Natural killer cell (primary cell): ENCODE results near the gene ATG12. TPM values are rescaled to one million over a fixed set of nuclear protein-coding genes. Genes with fewer than 3 reads are reported as not detected.

ENCODE experiments used
- ATAC-seq, 3 donors: fragments of 150-1000 bp in 2 of 3; fragments of 200-7000 bp in 1 of 3; cut with Tn5 transposase; 1 replicate in 1 of 3; 2 replicates in 2 of 3; pipeline ENCODE4 v1.10.0; 2021; ENCODE audit warnings: mild to moderate bottlenecking in 2 of 3, moderate library complexity in 2 of 3
- DNase-seq, 2 donors: peaks; one replicate each; pipeline versions ENCODE4 v3.0.0 to v3.0.0-alpha.2; 2013 to 2021; ENCODE audit warnings: mixed read lengths in 1 of 2
- H3K27ac ChIP-seq: one replicate; pipeline ENCODE4 v1.5.1; 2013; ENCODE audit warnings: mild to moderate bottlenecking, low read length
- H3K27me3 ChIP-seq: one replicate; pipeline ENCODE4 v1.6.1; 2013; ENCODE audit warnings: low read length; ENCODE audit not compliant: control insufficient read depth, insufficient read depth
- H3K36me3 ChIP-seq: one replicate; pipeline ENCODE4 v1.6.1; 2013; ENCODE audit warnings: low read length; ENCODE audit not compliant: control insufficient read depth, insufficient read depth
- H3K4me1 ChIP-seq: one replicate; pipeline ENCODE4 v1.6.1; 2013; ENCODE audit warnings: low read length; ENCODE audit not compliant: control insufficient read depth, insufficient read depth
- H3K4me3 ChIP-seq: one replicate; pipeline ENCODE4 v1.5.1; 2013; ENCODE audit warnings: low read length
- H3K9me3 ChIP-seq: one replicate; pipeline ENCODE4 v1.6.1; 2013; ENCODE audit warnings: low read length; ENCODE audit not compliant: control insufficient read depth, insufficient read depth
- H3K27ac Mint-ChIP-seq, 2 donors: one replicate each; pipeline ENCODE4 v1.8.0; 2022; ENCODE audit warnings: mild to moderate bottlenecking in 2 of 2, mixed read lengths in 2 of 2, moderate library complexity in 1 of 2
- H3K27me3 Mint-ChIP-seq, 2 donors: one replicate each; pipeline ENCODE4 v1.8.0; 2022; ENCODE audit warnings: low read depth in 2 of 2, mixed read lengths in 2 of 2
- H3K36me3 Mint-ChIP-seq: one replicate; pipeline ENCODE4 v1.8.0; 2022; ENCODE audit warnings: mixed read lengths
- H3K4me1 Mint-ChIP-seq, 2 donors: one replicate each; pipeline ENCODE4 v1.8.0; 2022; ENCODE audit warnings: mixed read lengths in 2 of 2
- H3K4me3 Mint-ChIP-seq: one replicate; pipeline ENCODE4 v1.8.0; 2022; ENCODE audit warnings: mild to moderate bottlenecking, moderate library complexity, mixed read lengths
- H3K9me3 Mint-ChIP-seq, 2 donors: one replicate each; pipeline ENCODE4 v1.8.0; 2022; ENCODE audit warnings: mixed read lengths in 2 of 2
- WGBS: methylation state at CpG from one replicate; pipeline ENCODE4 v1.1.7; 2013; ENCODE audit warnings: missing lambda C conversion rate; ENCODE audit not compliant: insufficient coverage; 5-methylcytosine and 5-hydroxymethylcytosine counted together
- intact Hi-C: fragments of 100-400 bp; cut with micrococcal nuclease; formaldehyde crosslinking; loops from one replicate; pipeline ENCODE4 v1.14.2; 2022
- total RNA-seq, 4 donors: library from RNA; stranded (reverse); fragments of 120-200 nt in 1 of 4; gene quantifications; one replicate each; pipeline versions ENCODE4 v1.2.3 to v1.2.4, GENCODE V29; 2013 to 2022
- TF ChIP-seq, protein P1 (sequence below): fragments of 200-600 bp; IDR thresholded peaks from one replicate; pipeline ENCODE4 v1.8.0; 2022; ENCODE audit warnings: antibody characterized with exemption

The ATG12 gene
- total RNA-seq, 3 donors from 2014 or later (not counting 1 experiment from before 2014, with no cell fraction given) = 88.9 to 108 (median 92.9) TPM

DNA sequence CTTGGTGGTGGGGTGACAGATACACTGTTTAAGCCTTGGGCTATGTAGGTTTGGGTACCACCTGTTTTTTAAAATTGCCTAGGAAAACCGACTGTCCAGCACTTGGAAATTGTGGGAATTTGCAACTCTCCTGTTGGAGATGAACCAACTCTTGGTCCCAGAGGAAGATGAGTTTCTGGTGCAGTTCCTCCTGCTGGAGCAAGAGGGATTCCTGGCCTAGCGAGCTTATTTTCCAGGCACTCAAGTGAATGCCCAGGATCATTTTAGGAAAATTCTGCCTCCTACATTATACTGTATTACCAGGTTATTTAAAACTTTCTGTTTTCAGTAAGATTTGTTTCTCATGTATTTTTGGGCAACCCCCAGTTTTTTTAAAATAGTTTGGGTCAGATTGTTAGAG lies 34.1 kb upstream of the ATG12 start:
- Histone ChIP-seq H3K27ac (no peak overlapping the region), H3K4me1 (no peaks in the 10 kb centered on the region), H3K36me3 (no peaks in the 10 kb centered on the region), H3K9me3 (no peaks in the 10 kb centered on the region), H3K4me3 (no peak overlapping the region), H3K27me3 (no peaks in the 10 kb centered on the region)
- TF ChIP-seq, protein P1, sequence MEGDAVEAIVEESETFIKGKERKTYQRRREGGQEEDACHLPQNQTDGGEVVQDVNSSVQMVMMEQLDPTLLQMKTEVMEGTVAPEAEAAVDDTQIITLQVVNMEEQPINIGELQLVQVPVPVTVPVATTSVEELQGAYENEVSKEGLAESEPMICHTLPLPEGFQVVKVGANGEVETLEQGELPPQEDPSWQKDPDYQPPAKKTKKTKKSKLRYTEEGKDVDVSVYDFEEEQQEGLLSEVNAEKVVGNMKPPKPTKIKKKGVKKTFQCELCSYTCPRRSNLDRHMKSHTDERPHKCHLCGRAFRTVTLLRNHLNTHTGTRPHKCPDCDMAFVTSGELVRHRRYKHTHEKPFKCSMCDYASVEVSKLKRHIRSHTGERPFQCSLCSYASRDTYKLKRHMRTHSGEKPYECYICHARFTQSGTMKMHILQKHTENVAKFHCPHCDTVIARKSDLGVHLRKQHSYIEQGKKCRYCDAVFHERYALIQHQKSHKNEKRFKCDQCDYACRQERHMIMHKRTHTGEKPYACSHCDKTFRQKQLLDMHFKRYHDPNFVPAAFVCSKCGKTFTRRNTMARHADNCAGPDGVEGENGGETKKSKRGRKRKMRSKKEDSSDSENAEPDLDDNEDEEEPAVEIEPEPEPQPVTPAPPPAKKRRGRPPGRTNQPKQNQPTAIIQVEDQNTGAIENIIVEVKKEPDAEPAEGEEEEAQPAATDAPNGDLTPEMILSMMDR = no peak
- Mint-ChIP-seq H3K4me3 (no peak overlapping the region), H3K27ac (no peak overlapping the region), H3K4me1 (peaks cover 8 to 20% of the 10 kb centered on the region in 2 donors), H3K9me3 (no peaks in the 10 kb centered on the region), H3K36me3 (peaks cover 8% of the 10 kb centered on the region), H3K27me3 (no peaks in the 10 kb centered on the region)
- ATAC-seq (no peak), DNase-seq (no peak)
- intact Hi-C loops = no loop called here
- 93% methylated on average over 2 of the region's 2 CpGs for WGBS

- Mint-ChIP-seq H3K4me3 (no peak overlapping the region), H3K27ac (peak overlapping the region in 1 of 2 donors; percentile 4), H3K36me3 (peaks cover 8% of the 10 kb centered on the region), H3K9me3 (no peaks in the 10 kb centered on the region), H3K27me3 (no peaks in the 10 kb centered on the region), H3K4me1 (peaks cover 6 to 8% of the 10 kb centered on the region in 2 donors)
- no peaks in the 10 kb centered on the region for H3K27me3 ChIP-seq
- no peak overlapping the region for H3K4me3 ChIP-seq
- H3K4me1 ChIP-seq = no peaks in the 10 kb centered on the region
- H3K9me3 ChIP-seq = no peaks in the 10 kb centered on the region
- no peak for DNase-seq
- H3K36me3 ChIP-seq = no peaks in the 10 kb centered on the region
- 100% methylated on average over 1 of the region's 1 CpG for whole genome bisulfite sequencing
- ATAC-seq = no peak
- intact Hi-C loops = no loop called here
- TF ChIP-seq, protein P1 = no peak
- no peak overlapping the region for H3K27ac ChIP-seq
These were observed 32.0 kb upstream of the ATG12 start for GRCh38 chr5:115873392-115873791.

GRCh38 chr5:115872447-115872846 lies 31.1 kb upstream of the ATG12 start:
- no CpG with 5 or more reads among the region's 2 CpGs for WGBS
- H3K4me3 Mint-ChIP-seq = no peak overlapping the region
- H3K36me3 ChIP-seq = no peaks in the 10 kb centered on the region
- H3K27ac Mint-ChIP-seq = no peak overlapping the region
- ATAC-seq (no peak), DNase-seq (no peak)
- no peak overlapping the region for H3K27ac ChIP-seq
- no peaks in the 10 kb centered on the region for H3K27me3 ChIP-seq
- H3K4me3 ChIP-seq = no peak overlapping the region
- intact Hi-C loops = no loop called here
- peaks cover 8% of the 10 kb centered on the region for H3K36me3 Mint-ChIP-seq
- H3K4me1 ChIP-seq = no peaks in the 10 kb centered on the region
- H3K9me3 ChIP-seq = no peaks in the 10 kb centered on the region
- no peaks in the 10 kb centered on the region for H3K27me3 Mint-ChIP-seq
- TF ChIP-seq, protein P1 = no peak
- H3K4me1 Mint-ChIP-seq = peaks cover 6 to 8% of the 10 kb centered on the region in 2 donors
- no peaks in the 10 kb centered on the region for H3K9me3 Mint-ChIP-seq

GRCh38 chr5:115869256-115869795 lies 28.0 kb upstream of the ATG12 start:
- DNase-seq (no peak), ATAC-seq (no peak)
- no peak overlapping the region for H3K4me3 ChIP-seq
- no peaks in the 10 kb centered on the region for H3K27me3 ChIP-seq
- Mint-ChIP-seq H3K4me3 (no peak overlapping the region), H3K27me3 (no peaks in the 10 kb centered on the region), H3K27ac (no peak overlapping the region), H3K4me1 (peaks cover 6 to 8% of the 10 kb centered on the region in 2 donors), H3K36me3 (peaks cover 8% of the 10 kb centered on the region), H3K9me3 (no peaks in the 10 kb centered on the region)
- WGBS = 97% methylated on average over 3 of the region's 3 CpGs
- intact Hi-C loops = no loop called here
- TF ChIP-seq, protein P1 = no peak
- H3K27ac ChIP-seq = no peak overlapping the region
- H3K4me1 ChIP-seq = no peaks in the 10 kb centered on the region
- no peaks in the 10 kb centered on the region for H3K36me3 ChIP-seq
- no peaks in the 10 kb centered on the region for H3K9me3 ChIP-seq
